Measurements from ENCODE around the gene AOPEP. TPM values are rescaled to one million over a fixed set of nuclear protein-coding genes. Genes with fewer than 3 reads are reported as not detected.

AOPEP gene
- total and polyA plus RNA-seq, 2 of the 13 experiments (the other 11 are each of a cell fraction or from before 2014, with no cell fraction given), result 22.2 to 41.6 TPM

DNA sequence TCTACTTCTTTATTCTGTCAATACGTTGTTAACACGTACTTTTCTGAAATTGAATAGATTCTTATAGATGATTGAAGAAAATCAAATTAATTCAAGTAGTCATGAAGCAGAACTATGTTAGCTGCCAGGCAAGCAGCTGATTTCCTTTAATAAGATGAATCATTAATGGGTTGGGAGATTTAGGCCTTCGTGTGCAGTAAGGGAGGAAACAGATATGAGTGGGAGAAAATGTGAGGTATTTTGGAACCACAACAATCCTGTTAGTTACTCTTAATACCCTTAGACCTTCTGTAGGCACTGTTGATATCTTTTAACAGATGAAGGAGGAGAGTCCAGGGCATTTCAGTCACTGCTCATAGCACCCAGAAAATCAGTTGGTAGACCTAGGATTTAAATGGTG is 121.0 kb downstream of the AOPEP start:
- CTCF ChIA-PET (ENCODE audit: low intra/inter-chr PET ratio, low total read pairs), result no interaction called here
- Histone ChIP-seq H3K9ac (ENCODE audit: insufficient read depth, low read depth, low read length) (no peak overlapping the region), H2AFZ (ENCODE audit: low read length) (no peak overlapping the region), H3K4me1 (ENCODE audit: insufficient read depth, low read length) (peaks cover 36% of the 10 kb centered on the region), H3K79me2 (ENCODE audit: insufficient read depth, low read length) (peaks cover 2% of the 10 kb centered on the region), H3K4me2 (ENCODE audit: low read depth, low read length) (no peak overlapping the region), H3K36me3 (replicated peaks in 1 of 2; ENCODE audit: control insufficient read depth in 1 of 2, insufficient read depth in 2 of 2, low read length in 2 of 2) (no peaks in the 10 kb centered on the region), H3K4me3 (replicated peaks in 1 of 3; ENCODE audit: insufficient read depth in 1 of 3, low read depth in 2 of 3, low read length in 3 of 3) (no peak overlapping the region), H3K27me3 (ENCODE audit: control insufficient read depth in 1 of 2, insufficient read depth in 2 of 2, low read length in 2 of 2) (no peaks in the 10 kb centered on the region), H3K27ac (ENCODE audit: extremely low read length, insufficient read depth, low read length) (no peak overlapping the region), H4K20me1 (ENCODE audit: insufficient read depth, low read length) (no peaks in the 10 kb centered on the region), H3K9me3 (ENCODE audit: low read length) (no peaks in the 10 kb centered on the region)
- no TSS peak for BruUV-seq (replicated peaks)
- ATAC-seq (no peak), FAIRE-seq (no peak), DNase-seq (ENCODE audit: low spot score) (no peak)
- in situ Hi-C loops (cut with HindIII; ENCODE audit: extremely low pct_ligation_motif_present, low pct_unique_long_range_greater_than_20kb) (no loop called here), intact Hi-C loops (cut with micrococcal nuclease; ENCODE audit: unreplicated experiment) (no loop called here)
- POLR2A ChIA-PET, result no interaction called here
- TF ChIP-seq SAFB2 (CRISPR knock-in tag; IDR thresholded peaks at IDR 0.05; ENCODE audit: borderline replicate concordance, low read depth) (no peak), ZZZ3 (CRISPR knock-in tag; IDR thresholded peaks at IDR 0.05; ENCODE audit: borderline replicate concordance) (no peak), GPN1 (CRISPR knock-in tag; IDR thresholded peaks at IDR 0.05; ENCODE audit: borderline replicate concordance) (no peak), ZNF549 (CRISPR knock-in tag; IDR thresholded peaks at IDR 0.05) (no peak), PAWR (CRISPR knock-in tag; IDR thresholded peaks at IDR 0.05; ENCODE audit: borderline replicate concordance) (no peak), PCBP2 (optimal IDR thresholded peaks at IDR 0.05; ENCODE audit: low read depth, low read length, poor library complexity, severe bottlenecking) (no peak), ZNF3 (CRISPR knock-in tag; IDR thresholded peaks at IDR 0.05) (no peak), TARDBP (CRISPR knock-in tag; IDR thresholded peaks at IDR 0.05) (no peak), ZFX (CRISPR knock-in tag; IDR thresholded peaks at IDR 0.05; ENCODE audit: low read depth) (no peak), ZNF75D (CRISPR knock-in tag; IDR thresholded peaks at IDR 0.05; ENCODE audit: borderline replicate concordance) (no peak), SMAD1 (CRISPR knock-in tag; IDR thresholded peaks at IDR 0.05; ENCODE audit: borderline replicate concordance, low read depth) (no peak), MAZ (IDR thresholded peaks at IDR 0.05; ENCODE audit: borderline replicate concordance, low read depth, low read length) (no peak), MAZ (CRISPR knock-in tag; IDR thresholded peaks at IDR 0.05; ENCODE audit: low read depth) (no peak)
- TF ChIP-seq, protein P1, sequence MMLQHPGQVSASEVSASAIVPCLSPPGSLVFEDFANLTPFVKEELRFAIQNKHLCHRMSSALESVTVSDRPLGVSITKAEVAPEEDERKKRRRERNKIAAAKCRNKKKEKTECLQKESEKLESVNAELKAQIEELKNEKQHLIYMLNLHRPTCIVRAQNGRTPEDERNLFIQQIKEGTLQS (CRISPR knock-in tag; IDR thresholded peaks at IDR 0.05), result no peak
- TF ChIP-seq, protein P2, sequence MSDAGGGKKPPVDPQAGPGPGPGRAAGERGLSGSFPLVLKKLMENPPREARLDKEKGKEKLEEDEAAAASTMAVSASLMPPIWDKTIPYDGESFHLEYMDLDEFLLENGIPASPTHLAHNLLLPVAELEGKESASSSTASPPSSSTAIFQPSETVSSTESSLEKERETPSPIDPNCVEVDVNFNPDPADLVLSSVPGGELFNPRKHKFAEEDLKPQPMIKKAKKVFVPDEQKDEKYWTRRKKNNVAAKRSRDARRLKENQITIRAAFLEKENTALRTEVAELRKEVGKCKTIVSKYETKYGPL (CRISPR knock-in tag; IDR thresholded peaks at IDR 0.05), result no peak
- TF ChIP-seq, protein P3, sequence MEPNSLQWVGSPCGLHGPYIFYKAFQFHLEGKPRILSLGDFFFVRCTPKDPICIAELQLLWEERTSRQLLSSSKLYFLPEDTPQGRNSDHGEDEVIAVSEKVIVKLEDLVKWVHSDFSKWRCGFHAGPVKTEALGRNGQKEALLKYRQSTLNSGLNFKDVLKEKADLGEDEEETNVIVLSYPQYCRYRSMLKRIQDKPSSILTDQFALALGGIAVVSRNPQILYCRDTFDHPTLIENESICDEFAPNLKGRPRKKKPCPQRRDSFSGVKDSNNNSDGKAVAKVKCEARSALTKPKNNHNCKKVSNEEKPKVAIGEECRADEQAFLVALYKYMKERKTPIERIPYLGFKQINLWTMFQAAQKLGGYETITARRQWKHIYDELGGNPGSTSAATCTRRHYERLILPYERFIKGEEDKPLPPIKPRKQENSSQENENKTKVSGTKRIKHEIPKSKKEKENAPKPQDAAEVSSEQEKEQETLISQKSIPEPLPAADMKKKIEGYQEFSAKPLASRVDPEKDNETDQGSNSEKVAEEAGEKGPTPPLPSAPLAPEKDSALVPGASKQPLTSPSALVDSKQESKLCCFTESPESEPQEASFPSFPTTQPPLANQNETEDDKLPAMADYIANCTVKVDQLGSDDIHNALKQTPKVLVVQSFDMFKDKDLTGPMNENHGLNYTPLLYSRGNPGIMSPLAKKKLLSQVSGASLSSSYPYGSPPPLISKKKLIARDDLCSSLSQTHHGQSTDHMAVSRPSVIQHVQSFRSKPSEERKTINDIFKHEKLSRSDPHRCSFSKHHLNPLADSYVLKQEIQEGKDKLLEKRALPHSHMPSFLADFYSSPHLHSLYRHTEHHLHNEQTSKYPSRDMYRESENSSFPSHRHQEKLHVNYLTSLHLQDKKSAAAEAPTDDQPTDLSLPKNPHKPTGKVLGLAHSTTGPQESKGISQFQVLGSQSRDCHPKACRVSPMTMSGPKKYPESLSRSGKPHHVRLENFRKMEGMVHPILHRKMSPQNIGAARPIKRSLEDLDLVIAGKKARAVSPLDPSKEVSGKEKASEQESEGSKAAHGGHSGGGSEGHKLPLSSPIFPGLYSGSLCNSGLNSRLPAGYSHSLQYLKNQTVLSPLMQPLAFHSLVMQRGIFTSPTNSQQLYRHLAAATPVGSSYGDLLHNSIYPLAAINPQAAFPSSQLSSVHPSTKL (CRISPR knock-in tag; IDR thresholded peaks at IDR 0.05), result no peak
- TF ChIP-seq, protein P4, sequence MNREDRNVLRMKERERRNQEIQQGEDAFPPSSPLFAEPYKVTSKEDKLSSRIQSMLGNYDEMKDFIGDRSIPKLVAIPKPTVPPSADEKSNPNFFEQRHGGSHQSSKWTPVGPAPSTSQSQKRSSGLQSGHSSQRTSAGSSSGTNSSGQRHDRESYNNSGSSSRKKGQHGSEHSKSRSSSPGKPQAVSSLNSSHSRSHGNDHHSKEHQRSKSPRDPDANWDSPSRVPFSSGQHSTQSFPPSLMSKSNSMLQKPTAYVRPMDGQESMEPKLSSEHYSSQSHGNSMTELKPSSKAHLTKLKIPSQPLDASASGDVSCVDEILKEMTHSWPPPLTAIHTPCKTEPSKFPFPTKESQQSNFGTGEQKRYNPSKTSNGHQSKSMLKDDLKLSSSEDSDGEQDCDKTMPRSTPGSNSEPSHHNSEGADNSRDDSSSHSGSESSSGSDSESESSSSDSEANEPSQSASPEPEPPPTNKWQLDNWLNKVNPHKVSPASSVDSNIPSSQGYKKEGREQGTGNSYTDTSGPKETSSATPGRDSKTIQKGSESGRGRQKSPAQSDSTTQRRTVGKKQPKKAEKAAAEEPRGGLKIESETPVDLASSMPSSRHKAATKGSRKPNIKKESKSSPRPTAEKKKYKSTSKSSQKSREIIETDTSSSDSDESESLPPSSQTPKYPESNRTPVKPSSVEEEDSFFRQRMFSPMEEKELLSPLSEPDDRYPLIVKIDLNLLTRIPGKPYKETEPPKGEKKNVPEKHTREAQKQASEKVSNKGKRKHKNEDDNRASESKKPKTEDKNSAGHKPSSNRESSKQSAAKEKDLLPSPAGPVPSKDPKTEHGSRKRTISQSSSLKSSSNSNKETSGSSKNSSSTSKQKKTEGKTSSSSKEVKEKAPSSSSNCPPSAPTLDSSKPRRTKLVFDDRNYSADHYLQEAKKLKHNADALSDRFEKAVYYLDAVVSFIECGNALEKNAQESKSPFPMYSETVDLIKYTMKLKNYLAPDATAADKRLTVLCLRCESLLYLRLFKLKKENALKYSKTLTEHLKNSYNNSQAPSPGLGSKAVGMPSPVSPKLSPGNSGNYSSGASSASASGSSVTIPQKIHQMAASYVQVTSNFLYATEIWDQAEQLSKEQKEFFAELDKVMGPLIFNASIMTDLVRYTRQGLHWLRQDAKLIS (CRISPR knock-in tag; IDR thresholded peaks at IDR 0.05), result no peak
- 93% methylated on average over 3 of the region's 3 CpGs for WGBS (ENCODE audit: low lambda C conversion rate)
